ENCODE measurements around the gene DHX8. TPM values are rescaled to one million over a fixed set of nuclear protein-coding genes. Genes with fewer than 3 reads are reported as not detected.

DHX8 gene
- total RNA-seq, 1 experiment from 2014 or later = 24.4 TPM

DNA sequence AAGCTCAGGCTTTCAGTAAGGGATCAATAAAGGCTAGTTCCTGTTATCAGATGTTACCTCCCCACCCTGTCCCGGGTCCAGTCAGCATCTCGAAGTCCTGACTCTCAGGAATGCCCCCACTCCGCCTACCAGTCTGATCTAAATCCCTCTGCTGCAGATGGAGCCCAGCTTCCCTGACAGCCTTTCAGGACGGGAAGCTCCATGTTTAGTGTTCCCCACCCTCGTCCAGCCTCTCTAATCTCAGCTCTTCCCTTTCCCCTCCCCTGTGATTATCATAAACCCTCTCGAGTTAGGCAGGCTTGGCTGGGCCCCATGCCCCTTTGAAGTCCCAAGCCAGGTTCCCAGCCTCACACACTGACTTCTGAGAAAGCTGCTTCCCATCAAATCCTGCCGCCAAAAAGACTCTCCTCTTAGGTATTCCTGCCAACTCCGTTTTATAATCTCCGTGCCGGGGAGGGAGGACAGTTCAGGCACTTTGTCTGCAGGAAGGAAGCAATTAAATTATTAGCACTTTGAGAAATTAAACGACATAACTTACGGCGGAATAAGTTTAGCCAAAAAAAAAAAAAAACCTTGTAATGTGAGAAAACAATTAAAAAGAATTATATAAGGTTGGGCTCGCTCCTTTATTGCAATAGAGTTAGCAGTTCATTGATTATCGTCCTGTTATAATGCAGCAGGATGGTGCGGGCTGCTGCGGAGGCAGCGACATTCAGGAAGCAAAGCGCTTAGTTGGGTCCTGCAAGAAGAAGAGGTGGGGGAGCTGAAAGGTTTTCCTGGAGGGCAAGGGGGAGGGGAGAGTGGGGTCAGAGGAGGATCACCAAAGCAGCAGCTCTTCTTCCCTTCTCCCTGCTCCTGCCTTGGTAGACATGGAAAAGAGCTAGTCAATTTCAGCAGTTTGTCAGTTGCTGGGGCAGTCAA is 79.2 kb downstream of the DHX8 start:
- peak; percentile 82 for DNase-seq (ENCODE audit: low spot score)
- BruUV-seq (replicated peaks) = no TSS peak
- Histone ChIP-seq H3K4me3 (ENCODE audit: low read depth, low read length, poor library complexity, severe bottlenecking) (no peak overlapping the region), H3K27ac (ENCODE audit: low read depth, low read length, poor library complexity, severe bottlenecking) (no peak overlapping the region), H3K4me1 (ENCODE audit: insufficient read depth, low read length, poor library complexity, severe bottlenecking) (peaks cover 16% of the 10 kb centered on the region), H3K9me3 (ENCODE audit: low read depth, low read length, poor library complexity, severe bottlenecking) (no peaks in the 10 kb centered on the region), H3K27me3 (replicated peaks; ENCODE audit: insufficient read depth, low read depth, low read length, poor library complexity) (no peaks in the 10 kb centered on the region), H3K36me3 (ENCODE audit: insufficient read depth, low read length, poor library complexity, severe bottlenecking) (no peaks in the 10 kb centered on the region)
- intact Hi-C loops (cut with micrococcal nuclease; ENCODE audit: unreplicated experiment) = no loop called here
- CTCF ChIA-PET = no interaction called here
- POLR2A ChIA-PET (ENCODE audit: low non-redundant PET) = interaction anchor here (0.5 kb wide), 1 partner anchor 108 kb away, joined by 3 read pairs; no protein-coding TSS in a partner anchor
- TF ChIP-seq EZH2 (IDR thresholded peaks at IDR 0.05; ENCODE audit: borderline replicate concordance, low read depth, low read length, poor library complexity, severe bottlenecking) = no peak
- TF ChIP-seq, protein P1, sequence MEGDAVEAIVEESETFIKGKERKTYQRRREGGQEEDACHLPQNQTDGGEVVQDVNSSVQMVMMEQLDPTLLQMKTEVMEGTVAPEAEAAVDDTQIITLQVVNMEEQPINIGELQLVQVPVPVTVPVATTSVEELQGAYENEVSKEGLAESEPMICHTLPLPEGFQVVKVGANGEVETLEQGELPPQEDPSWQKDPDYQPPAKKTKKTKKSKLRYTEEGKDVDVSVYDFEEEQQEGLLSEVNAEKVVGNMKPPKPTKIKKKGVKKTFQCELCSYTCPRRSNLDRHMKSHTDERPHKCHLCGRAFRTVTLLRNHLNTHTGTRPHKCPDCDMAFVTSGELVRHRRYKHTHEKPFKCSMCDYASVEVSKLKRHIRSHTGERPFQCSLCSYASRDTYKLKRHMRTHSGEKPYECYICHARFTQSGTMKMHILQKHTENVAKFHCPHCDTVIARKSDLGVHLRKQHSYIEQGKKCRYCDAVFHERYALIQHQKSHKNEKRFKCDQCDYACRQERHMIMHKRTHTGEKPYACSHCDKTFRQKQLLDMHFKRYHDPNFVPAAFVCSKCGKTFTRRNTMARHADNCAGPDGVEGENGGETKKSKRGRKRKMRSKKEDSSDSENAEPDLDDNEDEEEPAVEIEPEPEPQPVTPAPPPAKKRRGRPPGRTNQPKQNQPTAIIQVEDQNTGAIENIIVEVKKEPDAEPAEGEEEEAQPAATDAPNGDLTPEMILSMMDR (conservative IDR thresholded peaks at IDR 0.05; ENCODE audit: low read depth, low read length) = no peak

DNA sequence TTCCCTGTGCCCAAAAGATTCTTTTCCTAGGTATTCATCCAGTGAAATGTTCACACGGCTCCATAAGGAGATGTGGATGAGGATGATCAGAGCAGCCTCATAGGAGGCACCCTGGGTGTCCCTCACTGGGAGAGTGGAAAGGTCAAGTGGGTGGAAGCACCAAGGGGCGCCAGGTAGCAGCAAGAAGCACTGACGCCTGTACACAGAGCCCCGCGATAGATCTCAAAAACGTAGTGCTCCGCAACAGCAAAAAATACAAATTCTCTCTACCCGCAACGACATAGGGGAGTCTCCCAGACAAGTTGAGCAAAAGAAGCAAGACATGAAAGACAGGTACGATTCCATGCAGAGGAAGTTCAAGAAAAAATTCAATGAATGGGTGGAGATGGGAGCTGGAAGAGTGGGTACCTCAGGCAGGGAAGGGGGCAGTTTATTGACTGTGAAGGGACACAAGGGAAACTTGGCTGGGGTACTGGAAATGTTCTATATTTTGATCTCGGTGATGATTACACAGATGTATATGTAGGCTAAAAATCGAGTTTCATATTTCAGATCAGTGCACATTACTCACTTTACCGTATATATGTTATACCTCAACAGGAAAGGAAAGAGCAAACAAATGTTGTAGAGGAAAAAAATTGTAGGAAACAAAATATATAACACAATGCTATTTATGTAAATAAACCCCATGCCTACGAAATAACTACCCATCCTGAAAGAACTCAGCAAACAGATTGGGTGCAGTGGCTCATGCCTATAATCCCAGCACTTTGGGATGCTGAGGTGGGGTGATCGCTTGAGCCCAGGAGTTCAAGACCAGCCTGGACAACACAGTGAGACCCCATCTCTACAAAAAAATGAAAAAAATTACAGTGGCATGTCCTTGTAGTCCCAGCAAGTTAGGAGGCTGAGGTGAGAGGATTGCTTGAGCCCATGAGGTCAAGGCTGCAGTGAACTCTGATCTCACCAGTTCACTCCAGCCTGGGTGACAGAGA is 80.1 kb downstream of the DHX8 start:
- intact Hi-C loops (cut with micrococcal nuclease; ENCODE audit: unreplicated experiment) = no loop called here

DNA sequence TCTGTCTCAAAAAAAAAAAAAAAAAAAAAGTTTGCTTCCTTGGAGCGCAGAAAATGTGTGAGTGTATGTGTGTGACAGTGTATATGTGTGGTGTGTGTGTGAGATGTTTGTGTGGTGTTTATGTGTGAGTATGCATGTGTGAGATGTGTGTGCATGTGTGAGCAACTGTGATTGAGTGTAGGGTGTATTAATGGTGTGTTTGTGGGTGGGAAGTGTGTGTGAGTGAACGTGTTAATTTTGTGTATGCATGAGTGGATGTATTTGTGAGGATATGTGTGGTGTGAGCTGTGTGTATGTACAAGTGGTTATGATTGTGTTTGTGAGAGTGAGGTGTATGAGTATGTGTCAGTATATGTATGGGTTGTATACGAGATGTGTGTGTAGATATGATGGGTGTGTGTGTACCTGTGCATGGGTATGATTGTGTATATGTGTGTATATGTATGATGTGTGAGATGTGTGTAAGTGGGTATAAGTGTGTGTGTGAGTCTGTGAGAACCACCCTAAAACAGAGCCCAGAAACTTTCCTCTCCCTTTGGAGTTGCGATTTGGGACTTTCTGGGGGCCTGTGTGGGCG is 84.8 kb downstream of the DHX8 start:
- CTCF ChIA-PET = no interaction called here
- no peaks in the 10 kb centered on the region for H3K36me3 ChIP-seq (ENCODE audit: insufficient read depth, low read length, poor library complexity, severe bottlenecking)
- POLR2A ChIA-PET (ENCODE audit: low non-redundant PET) = no interaction called here
- no TSS peak for BruUV-seq (replicated peaks)
- H3K4me3 ChIP-seq (ENCODE audit: low read depth, low read length, poor library complexity, severe bottlenecking) = no peak overlapping the region
- H3K4me1 ChIP-seq (ENCODE audit: insufficient read depth, low read length, poor library complexity, severe bottlenecking) = peaks cover 1% of the 10 kb centered on the region
- no peaks in the 10 kb centered on the region for H3K27me3 ChIP-seq (replicated peaks; ENCODE audit: insufficient read depth, low read depth, low read length, poor library complexity)
- DNase-seq (ENCODE audit: low spot score) = no peak
- H3K9me3 ChIP-seq (ENCODE audit: low read depth, low read length, poor library complexity, severe bottlenecking) = no peaks in the 10 kb centered on the region
- intact Hi-C loops (cut with micrococcal nuclease; ENCODE audit: unreplicated experiment) = no loop called here
- TF ChIP-seq, protein P1 (conservative IDR thresholded peaks at IDR 0.05; ENCODE audit: low read depth, low read length) = no peak
- no peak for TF ChIP-seq EZH2 (IDR thresholded peaks at IDR 0.05; ENCODE audit: borderline replicate concordance, low read depth, low read length, poor library complexity, severe bottlenecking)
- H3K27ac ChIP-seq (ENCODE audit: low read depth, low read length, poor library complexity, severe bottlenecking) = no peak overlapping the region

More for the DNA sequence above, 80.1 kb downstream of the DHX8 start:
- CTCF ChIA-PET = no interaction called here
- Histone ChIP-seq H3K36me3 (ENCODE audit: insufficient read depth, low read length, poor library complexity, severe bottlenecking) (no peaks in the 10 kb centered on the region), H3K27ac (ENCODE audit: low read depth, low read length, poor library complexity, severe bottlenecking) (no peak overlapping the region), H3K4me1 (ENCODE audit: insufficient read depth, low read length, poor library complexity, severe bottlenecking) (peaks cover 16% of the 10 kb centered on the region), H3K9me3 (ENCODE audit: low read depth, low read length, poor library complexity, severe bottlenecking) (no peaks in the 10 kb centered on the region), H3K27me3 (replicated peaks; ENCODE audit: insufficient read depth, low read depth, low read length, poor library complexity) (no peaks in the 10 kb centered on the region), H3K4me3 (ENCODE audit: low read depth, low read length, poor library complexity, severe bottlenecking) (no peak overlapping the region)
- BruUV-seq (replicated peaks) = no TSS peak
- DNase-seq (ENCODE audit: low spot score) = no peak
- POLR2A ChIA-PET (ENCODE audit: low non-redundant PET) = no interaction called here
- TF ChIP-seq, protein P1 (conservative IDR thresholded peaks at IDR 0.05; ENCODE audit: low read depth, low read length) = no peak

All from A673 (cell line).